Thoracic aorta (tissue), 2 donors: ENCODE measurements around the gene AFG1L. TPM values are rescaled to one million over a fixed set of nuclear protein-coding genes. Genes with fewer than 3 reads are reported as not detected.

ENCODE experiments used
- ATAC-seq: fragments of 150-250 bp; one replicate; pipeline ENCODE4 v1.8.0; 2017; ENCODE audit warnings: low read depth; ENCODE audit not compliant: insufficient number of reproducible peaks, low FRiP score
- DNase-seq: peaks from one replicate; pipeline ENCODE4 v3.0.0-alpha.2; 2020; ENCODE audit warnings: low spot score
- H3K27ac ChIP-seq, 2 donors: fragments of 200-600 bp; sonication (generic); 1 replicate in 1 of 2; 2 replicates in 1 of 2; pipeline ENCODE4 v1.5.1; 2016; ENCODE audit warnings: mild to moderate bottlenecking in 2 of 2, moderate library complexity in 2 of 2
- H3K27me3 ChIP-seq: fragments of 200-600 bp; sonication (generic); replicated peaks from 2 replicates; pipeline ENCODE4 v1.6.0; 2016; ENCODE audit warnings: mild to moderate bottlenecking; ENCODE audit not compliant: insufficient read depth
- H3K36me3 ChIP-seq: fragments of 200-600 bp; sonication (generic); one replicate; pipeline ENCODE4 v1.5.1; 2016
- H3K4me1 ChIP-seq, 2 donors: fragments of 200-600 bp; sonication (generic); 1 replicate in 1 of 2; 2 replicates in 1 of 2; pipeline versions ENCODE4 v1.5.1 to v1.6.0; 2016; ENCODE audit warnings: low read depth in 2 of 2, mild to moderate bottlenecking in 1 of 2; ENCODE audit not compliant: control insufficient read depth in 1 of 2
- H3K4me3 ChIP-seq: fragments of 200-600 bp; sonication (generic); 2 replicates; pipeline ENCODE4 v1.5.1; 2016; ENCODE audit warnings: mild to moderate bottlenecking
- H3K9me3 ChIP-seq: fragments of 200-600 bp; sonication (generic); 2 replicates; pipeline ENCODE4 v1.5.1; 2016
- total RNA-seq, 2 donors: library from RNA; depleted of rRNA; stranded (reverse); fragments of >200 nt; gene quantifications; one replicate each; pipeline versions ENCODE4 v1.1.0 to v1.2.3, GENCODE V29; 2016
- TF ChIP-seq, protein P1 (sequence below): fragments of 200-600 bp; sonication (generic); IDR thresholded peaks from one replicate; pipeline ENCODE4 v1.5.1; 2019; ENCODE audit warnings: antibody characterized with exemption

The AFG1L gene
- total RNA-seq, 2 donors from 2014 or later: 1.7 to 21.7 TPM

DNA sequence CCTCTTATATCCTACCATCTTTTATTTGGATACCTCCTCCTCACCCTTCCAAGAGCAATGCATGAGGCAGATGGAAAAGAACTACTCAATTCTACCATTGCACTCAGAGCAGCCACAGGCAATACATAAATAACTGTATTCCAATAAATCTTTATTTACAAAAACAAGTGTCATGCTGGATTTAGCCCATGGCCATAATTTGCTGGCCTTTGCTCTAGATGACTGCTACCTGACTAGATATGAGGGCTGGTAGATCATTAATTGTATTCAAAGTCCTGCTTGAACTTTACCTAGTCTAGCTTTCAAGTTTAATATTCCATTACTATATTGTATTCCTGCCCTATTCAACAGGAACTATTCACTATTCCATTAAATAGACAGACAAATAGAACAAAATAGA, 37.1 kb downstream of the AFG1L start:
- H3K27me3 ChIP-seq: no peaks in the 10 kb centered on the region
- no peaks in the 10 kb centered on the region for H3K4me1 ChIP-seq
- TF ChIP-seq, protein P1, sequence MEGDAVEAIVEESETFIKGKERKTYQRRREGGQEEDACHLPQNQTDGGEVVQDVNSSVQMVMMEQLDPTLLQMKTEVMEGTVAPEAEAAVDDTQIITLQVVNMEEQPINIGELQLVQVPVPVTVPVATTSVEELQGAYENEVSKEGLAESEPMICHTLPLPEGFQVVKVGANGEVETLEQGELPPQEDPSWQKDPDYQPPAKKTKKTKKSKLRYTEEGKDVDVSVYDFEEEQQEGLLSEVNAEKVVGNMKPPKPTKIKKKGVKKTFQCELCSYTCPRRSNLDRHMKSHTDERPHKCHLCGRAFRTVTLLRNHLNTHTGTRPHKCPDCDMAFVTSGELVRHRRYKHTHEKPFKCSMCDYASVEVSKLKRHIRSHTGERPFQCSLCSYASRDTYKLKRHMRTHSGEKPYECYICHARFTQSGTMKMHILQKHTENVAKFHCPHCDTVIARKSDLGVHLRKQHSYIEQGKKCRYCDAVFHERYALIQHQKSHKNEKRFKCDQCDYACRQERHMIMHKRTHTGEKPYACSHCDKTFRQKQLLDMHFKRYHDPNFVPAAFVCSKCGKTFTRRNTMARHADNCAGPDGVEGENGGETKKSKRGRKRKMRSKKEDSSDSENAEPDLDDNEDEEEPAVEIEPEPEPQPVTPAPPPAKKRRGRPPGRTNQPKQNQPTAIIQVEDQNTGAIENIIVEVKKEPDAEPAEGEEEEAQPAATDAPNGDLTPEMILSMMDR: no peak
- no peak overlapping the region for H3K4me3 ChIP-seq
- no peak for ATAC-seq
- no peaks in the 10 kb centered on the region for H3K9me3 ChIP-seq
- no peak overlapping the region for H3K27ac ChIP-seq
- H3K36me3 ChIP-seq: no peaks in the 10 kb centered on the region
- no peak for DNase-seq

DNA sequence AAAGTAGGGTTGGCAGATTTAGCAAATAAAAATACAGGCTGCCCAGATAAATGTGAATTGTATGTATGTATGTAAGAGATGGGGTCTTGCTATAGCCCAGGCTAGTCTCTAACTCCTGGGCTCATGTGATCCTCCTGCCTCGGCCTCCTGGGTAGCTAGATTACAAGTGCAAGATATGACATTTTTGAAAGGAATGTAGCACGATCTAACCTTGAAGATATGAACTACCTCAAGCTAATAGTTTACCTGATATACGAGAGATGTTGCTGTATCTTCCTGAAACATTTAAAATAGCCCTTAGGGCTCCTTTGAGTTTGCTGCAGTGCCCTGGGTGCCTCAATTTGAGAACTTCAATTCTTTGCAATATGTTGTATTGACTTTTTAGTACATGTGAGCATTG, 42.1 kb downstream of the AFG1L start:
- no peak for ATAC-seq

DNA sequence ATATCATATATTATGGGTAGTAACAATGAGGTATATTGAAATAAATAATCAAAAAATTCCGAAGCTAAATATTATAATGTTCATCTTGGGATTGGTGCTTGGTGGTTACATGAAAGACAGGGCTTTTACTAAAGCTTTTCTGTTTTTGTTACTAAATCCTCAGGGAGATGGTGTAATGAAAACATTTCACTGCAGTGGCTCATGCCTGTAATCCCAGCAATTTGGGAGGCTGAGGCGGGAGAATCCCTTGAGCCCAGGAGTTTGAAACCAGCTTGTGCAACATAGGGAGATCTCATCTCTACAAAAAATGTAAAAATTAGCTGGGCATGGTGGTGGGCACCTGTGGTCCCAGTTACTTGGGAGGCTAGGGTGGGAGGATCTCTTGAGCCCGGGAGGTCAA, 42.9 kb downstream of the AFG1L start:
- ATAC-seq: no peak

More for the DNA sequence above, 42.1 kb downstream of the AFG1L start:
- DNase-seq: no peak
- no peaks in the 10 kb centered on the region for H3K27me3 ChIP-seq
- no peak overlapping the region for H3K4me3 ChIP-seq
- H3K9me3 ChIP-seq: no peaks in the 10 kb centered on the region
- TF ChIP-seq, protein P1: no peak
- H3K27ac ChIP-seq: no peak overlapping the region
- no peaks in the 10 kb centered on the region for H3K4me1 ChIP-seq
- no peaks in the 10 kb centered on the region for H3K36me3 ChIP-seq

DNA sequence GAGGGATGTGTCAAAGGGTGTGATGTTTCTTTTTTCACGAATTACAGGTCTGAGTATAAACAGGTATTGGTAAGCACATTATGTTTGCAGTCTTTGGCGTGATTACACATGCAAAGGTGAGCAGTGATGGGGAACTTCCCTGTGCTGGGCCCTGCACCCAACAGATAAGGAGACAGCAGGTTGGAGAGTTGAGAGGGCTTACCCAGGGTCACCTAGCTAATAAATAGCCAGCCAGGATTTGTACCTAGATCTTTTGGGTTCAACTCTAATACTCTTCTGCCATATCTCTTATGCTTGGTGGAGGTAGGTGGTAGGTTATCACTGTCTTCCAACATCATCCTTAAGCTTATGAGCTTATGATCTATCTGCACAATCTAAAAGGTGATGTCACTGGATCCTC, 46.5 kb downstream of the AFG1L start:
- Histone ChIP-seq H3K36me3 (no peaks in the 10 kb centered on the region), H3K4me3 (no peak overlapping the region), H3K4me1 (no peaks in the 10 kb centered on the region), H3K27me3 (no peaks in the 10 kb centered on the region), H3K27ac (no peak overlapping the region), H3K9me3 (no peaks in the 10 kb centered on the region)
- TF ChIP-seq, protein P1: no peak
- no peak for DNase-seq
- ATAC-seq: no peak

More for the DNA sequence above, 42.9 kb downstream of the AFG1L start:
- no peak for DNase-seq
- TF ChIP-seq, protein P1: no peak
- Histone ChIP-seq H3K4me1 (no peaks in the 10 kb centered on the region), H3K27ac (no peak overlapping the region), H3K4me3 (no peak overlapping the region), H3K9me3 (no peaks in the 10 kb centered on the region), H3K27me3 (no peaks in the 10 kb centered on the region), H3K36me3 (no peaks in the 10 kb centered on the region)

DNA sequence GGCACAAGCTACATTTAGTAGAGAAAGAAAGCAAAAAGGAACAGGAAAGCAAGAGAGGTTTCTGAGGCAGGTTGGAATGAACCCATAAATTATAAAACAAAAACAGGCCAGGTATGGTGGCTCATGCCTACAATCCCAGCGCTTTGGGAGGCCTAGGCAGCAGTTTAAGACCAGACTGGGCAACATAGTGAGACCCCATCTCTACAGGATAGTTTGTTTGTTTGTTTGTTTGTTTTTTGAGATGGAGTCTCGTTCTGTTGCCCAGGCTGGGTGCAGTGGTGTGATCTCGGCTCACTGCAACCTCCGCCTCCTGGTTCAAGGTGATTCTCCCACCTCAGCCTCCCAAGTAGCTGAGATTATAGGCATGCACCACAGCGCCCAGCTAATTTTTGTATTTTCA, 49.0 kb downstream of the AFG1L start:
- DNase-seq: no peak
- Histone ChIP-seq H3K4me1 (no peaks in the 10 kb centered on the region), H3K27me3 (no peaks in the 10 kb centered on the region), H3K36me3 (no peaks in the 10 kb centered on the region), H3K9me3 (no peaks in the 10 kb centered on the region), H3K4me3 (no peak overlapping the region), H3K27ac (no peak overlapping the region)
- TF ChIP-seq, protein P1: no peak
- ATAC-seq: no peak
